Motor neuron (in vitro differentiated cells): ENCODE data around the gene KDM4E. TPM values are rescaled to one million over a fixed set of nuclear protein-coding genes. Genes with fewer than 3 reads are reported as not detected.
"Not testable (repeated sequence)": the region's sequence is repeated elsewhere in the genome, so short reads cannot be mapped to it uniquely, and the experiment has no call there.

Source experiments
- ATAC-seq, 8 experiments: fragments of 200-7000 bp; cut with Tn5 transposase; replicated peaks in 6 of 8; 2 replicates each; pipeline ENCODE4 v1.8.0; 2021; ENCODE audit warnings: mild to moderate bottlenecking in 8 of 8, moderate library complexity in 8 of 8
- H3K27ac ChIP-seq, 2 donors: fragments of 250-450 bp; sonication (Bioruptor Pico); 2 replicates each; pipeline ENCODE4 v1.9.0; 2021; ENCODE audit warnings: antibody characterized with exemption in 2 of 2, mild to moderate bottlenecking in 2 of 2, moderate library complexity in 1 of 2
- H3K4me1 ChIP-seq, 2 donors: fragments of 250-450 bp; sonication (Bioruptor Pico); replicated peaks in 1 of 2; 2 replicates each; pipeline ENCODE4 v1.6.1; 2021; ENCODE audit warnings: antibody characterized with exemption in 2 of 2, mild to moderate bottlenecking in 2 of 2, moderate library complexity in 1 of 2
- H3K4me3 ChIP-seq, 5 donors: fragments of 250-450 bp; sonication (Bioruptor Pico); 2 replicates each; pipeline ENCODE4 v1.9.0; 2021; ENCODE audit warnings: antibody characterized with exemption in 5 of 5, mild to moderate bottlenecking in 5 of 5, moderate library complexity in 4 of 5
- WGBS, 10 experiments: fragments of 450-650 bp; shearing (Covaris generic); methylation state at CpG; one replicate each; pipeline ENCODE4 v1.0.0; 2022; 5-methylcytosine and 5-hydroxymethylcytosine counted together
- in situ Hi-C, 9 experiments: fragments of 400-800 bp; cut with MboI; loops; one replicate each; pipeline ENCODE4 v1.15.0; 2021; ENCODE audit warnings: low sequenced_read_pairs in 9 of 9, low pct_unique_long_range_greater_than_20kb in 2 of 9; ENCODE audit not compliant: unreplicated experiment in 9 of 9
- total RNA-seq, 8 experiments: library from RNA; unstranded; fragments of 300-600 nt; gene quantifications; 2 replicates each; pipeline versions ENCODE4 v1.2.3 to v1.2.4, GENCODE V29; 2022

Gene KDM4E
- total RNA-seq, 8 experiments from 2014 or later = 0.05 to 0.28 (median 0.18) TPM; not detected in 1

- peak in 3 of 8 experiments; percentile 33 to 73 (median 49) for ATAC-seq
- WGBS, 10 experiments = 51 to 75% (median 69%) methylated on average over 1 to 3 of the region's 3 CpGs; no CpG with 5 or more reads in 1 of the 10 experiments
- Histone ChIP-seq H3K4me1 (no peaks in the 10 kb centered on the region), H3K4me3 (no peak overlapping the region), H3K27ac (no peak overlapping the region)
- in situ Hi-C loops = no loop called here
These were observed 3.3 kb downstream of the KDM4E start for GRCh38 chr11:95028357-95028756.

- H3K27ac ChIP-seq = no peak overlapping the region
- H3K4me1 ChIP-seq = no peaks in the 10 kb centered on the region
- H3K4me3 ChIP-seq = no peak overlapping the region
- in situ Hi-C loops = no loop called here
- whole genome bisulfite sequencing, 10 experiments = 50 to 86% (median 75%) methylated on average over 1 of the region's 1 CpG; no CpG with 5 or more reads in 7 of the 10 experiments
- peak in 2 of 8 experiments; percentile 66 to 76 for ATAC-seq
These were observed 8.0 kb downstream of the KDM4E start for GRCh38 chr11:95033051-95033450.

GRCh38 chr11:95035316-95035715 is 10.3 kb downstream of the KDM4E start:
- in situ Hi-C loops = no loop called here
- no peak overlapping the region for H3K27ac ChIP-seq
- no peak for ATAC-seq
- WGBS, 10 experiments = 40 to 100% (median 80%) methylated on average over 1 to 2 of the region's 2 CpGs; no CpG with 5 or more reads in 1 of the 10 experiments
- H3K4me3 ChIP-seq = no peak overlapping the region
- H3K4me1 ChIP-seq = no peaks in the 10 kb centered on the region

GRCh38 chr11:95037356-95038035 is 12.4 kb downstream of the KDM4E start:
- H3K4me3 ChIP-seq, in situ Hi-C loops, H3K27ac ChIP-seq, H3K4me1 ChIP-seq: not testable (repeated sequence)
- peak in 1 of 8 experiments; percentile 51 for ATAC-seq
- WGBS, 10 experiments = 94 to 100% (median 98%) methylated on average over 1 to 43 of the region's 71 CpGs; no CpG with 5 or more reads in 6 of the 10 experiments

GRCh38 chr11:95042239-95042638 is 17.2 kb downstream of the KDM4E start:
- Histone ChIP-seq H3K4me3 (no peak overlapping the region), H3K4me1 (no peaks in the 10 kb centered on the region), H3K27ac (no peak overlapping the region)
- WGBS, 10 experiments = 86 to 100% (median 100%) methylated on average over 1 of the region's 1 CpG; no CpG with 5 or more reads in 1 of the 10 experiments
- ATAC-seq = no peak
- in situ Hi-C loops = no loop called here

GRCh38 chr11:95042906-95043305 is 17.8 kb downstream of the KDM4E start:
- Histone ChIP-seq H3K4me3 (no peak overlapping the region), H3K4me1 (no peaks in the 10 kb centered on the region), H3K27ac (no peak overlapping the region)
- 79 to 100% methylated on average over 1 to 2 of the region's 3 CpGs; no CpG with 5 or more reads in 8 of the 10 experiments for WGBS, 10 experiments
- in situ Hi-C loops = no loop called here
- no peak for ATAC-seq

- Histone ChIP-seq H3K27ac (no peak overlapping the region), H3K4me1 (no peaks in the 10 kb centered on the region), H3K4me3 (no peak overlapping the region)
- WGBS, 10 experiments = 40 to 100% (median 82%) methylated on average over 1 to 4 of the region's 4 CpGs
- peak in 1 of 8 experiments; percentile 38 for ATAC-seq
- in situ Hi-C loops = no loop called here
These were observed 19.0 kb downstream of the KDM4E start for GRCh38 chr11:95044010-95044409.

- in situ Hi-C loops = no loop called here
- no peak overlapping the region for H3K27ac ChIP-seq
- no peak overlapping the region for H3K4me3 ChIP-seq
- H3K4me1 ChIP-seq = no peaks in the 10 kb centered on the region
- peak in 5 of 8 experiments; percentile 31 to 73 (median 35) for ATAC-seq
These were observed 20.8 kb downstream of the KDM4E start for GRCh38 chr11:95045812-95046211.

GRCh38 chr11:95049122-95049521 is 24.1 kb downstream of the KDM4E start, which contains the start of gene KDM4F:
TSS of gene KDM4F (plus strand) at chr11:95049422.
- H3K4me1 ChIP-seq, in situ Hi-C loops, H3K4me3 ChIP-seq, H3K27ac ChIP-seq, ATAC-seq: not testable (repeated sequence)
- WGBS, 10 experiments = 90% methylated on average over 2 of the region's 3 CpGs; no CpG with 5 or more reads in 9 of the 10 experiments

- WGBS, 10 experiments = 50 to 100% (median 97%) methylated on average over 1 to 11 of the region's 22 CpGs; no CpG with 5 or more reads in 3 of the 10 experiments
- ATAC-seq = no peak
- in situ Hi-C loops = loop anchor here in 2 of 9 experiments (25.0 kb wide), 1 partner anchor 712 kb away; no protein-coding TSS in a partner anchor
- Histone ChIP-seq H3K4me3 (no peak overlapping the region), H3K4me1 (no peaks in the 10 kb centered on the region), H3K27ac (no peak overlapping the region)
These were observed 25.6 kb downstream of the KDM4E start for GRCh38 chr11:95050595-95051202.

GRCh38 chr11:95054356-95054755 is 29.3 kb downstream of the KDM4E start:
- in situ Hi-C loops = loop anchor here in 2 of 9 experiments (25.0 kb wide), 1 partner anchor 708 kb away; no protein-coding TSS in a partner anchor
- no peak overlapping the region for H3K4me3 ChIP-seq
- H3K4me1 ChIP-seq = no peaks in the 10 kb centered on the region
- 72 to 100% (median 88%) methylated on average over 1 to 2 of the region's 2 CpGs; no CpG with 5 or more reads in 7 of the 10 experiments for WGBS, 10 experiments
- H3K27ac ChIP-seq = no peak overlapping the region
- no peak for ATAC-seq

GRCh38 chr11:95055283-95055897 is 30.3 kb downstream of the KDM4E start:
- no peak overlapping the region for H3K4me3 ChIP-seq
- WGBS, 10 experiments = 0 to 91% (median 30%) methylated on average over 1 to 2 of the region's 2 CpGs
- H3K27ac ChIP-seq = no peak overlapping the region
- peak in 2 of 8 experiments; percentile 30 to 50 for ATAC-seq
- in situ Hi-C loops = loop anchor here in 2 of 9 experiments (25.0 kb wide), 1 partner anchor 707 kb away; no protein-coding TSS in a partner anchor
- H3K4me1 ChIP-seq = no peaks in the 10 kb centered on the region

- Histone ChIP-seq H3K4me1 (no peaks in the 10 kb centered on the region), H3K27ac (no peak overlapping the region), H3K4me3 (no peak overlapping the region)
- 60 to 100% (median 97%) methylated on average over 1 to 8 of the region's 8 CpGs; no CpG with 5 or more reads in 2 of the 10 experiments for WGBS, 10 experiments
- ATAC-seq = no peak
- in situ Hi-C loops = loop anchor here in 2 of 9 experiments (25.0 kb wide), 1 partner anchor 704 kb away; no protein-coding TSS in a partner anchor
These were observed 32.9 kb downstream of the KDM4E start for GRCh38 chr11:95057959-95058358.
